Osteoblast (primary cell): ENCODE data around the gene SBNO2. TPM values are rescaled to one million over a fixed set of nuclear protein-coding genes. Genes with fewer than 3 reads are reported as not detected.

Experiments
- DNase-seq: peaks from one replicate; pipeline ENCODE4 v3.0.0; 2011; ENCODE audit warnings: low spot score, mixed read lengths; ENCODE audit not compliant: insufficient read length; ENCODE audit errors: missing footprints
- H2AFZ ChIP-seq: 2 replicates; pipeline ENCODE4 v1.6.0; 2011; ENCODE audit warnings: mild to moderate bottlenecking, low read length
- H3K27ac ChIP-seq: 2 replicates; pipeline ENCODE4 v1.5.1; 2011; ENCODE audit warnings: mild to moderate bottlenecking, low read depth, low read length, moderate library complexity
- H3K27me3 ChIP-seq: 2 replicates; pipeline ENCODE4 v1.6.0; 2012; ENCODE audit warnings: mild to moderate bottlenecking, control low read depth, inconsistent platforms, low read length, moderate library complexity; ENCODE audit not compliant: insufficient read depth
- H3K36me3 ChIP-seq: 2 replicates; pipeline ENCODE4 v1.5.1; 2011; ENCODE audit warnings: mild to moderate bottlenecking, low read length, control low read depth, moderate library complexity; ENCODE audit not compliant: insufficient read depth
- H3K4me1 ChIP-seq: 2 replicates; pipeline ENCODE4 v1.5.1; 2011; ENCODE audit warnings: mild to moderate bottlenecking, low read length, control low read depth, moderate library complexity; ENCODE audit not compliant: insufficient read depth
- H3K4me2 ChIP-seq: 2 replicates; pipeline ENCODE4 v1.6.0; 2011; ENCODE audit warnings: mild to moderate bottlenecking, low read length; ENCODE audit not compliant: insufficient read depth
- H3K4me3 ChIP-seq: fragments of 200-600 bp; sonication (generic); 3 replicates; pipeline ENCODE4 v1.5.1; 2012; ENCODE audit warnings: mild to moderate bottlenecking, low read length, inconsistent platforms; ENCODE audit not compliant: insufficient read depth
- H3K79me2 ChIP-seq: 2 replicates; pipeline ENCODE4 v1.6.0; 2012; ENCODE audit warnings: mild to moderate bottlenecking, low read length, control low read depth, inconsistent platforms; ENCODE audit not compliant: insufficient read depth
- H3K9me3 ChIP-seq: 2 replicates; pipeline ENCODE4 v1.5.1; 2011; ENCODE audit warnings: low read depth, low read length, control low read depth
- H4K20me1 ChIP-seq: 2 replicates; pipeline ENCODE4 v1.6.0; 2012; ENCODE audit warnings: mild to moderate bottlenecking, low read length, control low read depth; ENCODE audit not compliant: insufficient read depth
- CTCF ChIP-seq: IDR thresholded peaks from 2 replicates; pipeline ENCODE4 v1.5.1; 2011; ENCODE audit warnings: mild to moderate bottlenecking, low read depth, low read length, moderate library complexity; ENCODE audit errors: extremely low read depth
- total RNA-seq: library from RNA; depleted of rRNA; stranded (reverse); fragments of >200 nt; gene quantifications from 2 replicates; pipeline ENCODE4 v1.2.3, GENCODE V29; 2012

SBNO2 gene
- total RNA-seq, 1 donor: 69.1 TPM

- Histone ChIP-seq H3K27me3 (no peaks in the 10 kb centered on the region), H3K4me2 (no peak overlapping the region), H3K79me2 (peaks cover 8% of the 10 kb centered on the region), H2AFZ (no peak overlapping the region), H3K4me3 (no peak overlapping the region), H3K4me1 (peaks cover 10% of the 10 kb centered on the region), H3K27ac (no peak overlapping the region), H3K9me3 (no peaks in the 10 kb centered on the region), H4K20me1 (peaks cover 53% of the 10 kb centered on the region), H3K36me3 (peaks cover 52% of the 10 kb centered on the region)
- no peak for DNase-seq
- TF ChIP-seq CTCF: no peak
Observed at GRCh38 chr19:1109032-1109551, 65.0 kb downstream of the SBNO2 start.

GRCh38 chr19:1108291-1109031 lies 65.6 kb downstream of the SBNO2 start:
- no peak overlapping the region for H3K4me2 ChIP-seq
- TF ChIP-seq CTCF: no peak
- H3K4me3 ChIP-seq: no peak overlapping the region
- no peaks in the 10 kb centered on the region for H3K9me3 ChIP-seq
- H3K27me3 ChIP-seq: no peaks in the 10 kb centered on the region
- peaks cover 46% of the 10 kb centered on the region for H3K36me3 ChIP-seq
- no peak overlapping the region for H3K27ac ChIP-seq
- peaks cover 4% of the 10 kb centered on the region for H3K79me2 ChIP-seq
- peaks cover 8% of the 10 kb centered on the region for H3K4me1 ChIP-seq
- no peak overlapping the region for H2AFZ ChIP-seq
- peaks cover 47% of the 10 kb centered on the region for H4K20me1 ChIP-seq
- no peak for DNase-seq

- no peak overlapping the region for H2AFZ ChIP-seq
- no peak for DNase-seq
- H3K4me2 ChIP-seq: no peak overlapping the region
- TF ChIP-seq CTCF: no peak
- H3K4me1 ChIP-seq: peaks cover 14% of the 10 kb centered on the region
- no peaks in the 10 kb centered on the region for H3K27me3 ChIP-seq
- peaks cover 40% of the 10 kb centered on the region for H3K36me3 ChIP-seq
- H4K20me1 ChIP-seq: peaks cover 45% of the 10 kb centered on the region
- H3K79me2 ChIP-seq: peaks cover 3% of the 10 kb centered on the region
- no peak overlapping the region for H3K27ac ChIP-seq
- H3K4me3 ChIP-seq: no peak overlapping the region
- H3K9me3 ChIP-seq: no peaks in the 10 kb centered on the region
Observed at GRCh38 chr19:1107661-1108261, 66.3 kb downstream of the SBNO2 start.
